Progenitor cell of endocrine pancreas (in vitro differentiated cells): ENCODE results near the gene FHAD1. TPM values are rescaled to one million over a fixed set of nuclear protein-coding genes. Genes with fewer than 3 reads are reported as not detected.

Experiments
- DNase-seq: peaks from one replicate; pipeline ENCODE4 v3.0.0; 2021; ENCODE audit warnings: low spot score; ENCODE audit not compliant: unreplicated experiment
- H3K27ac Mint-ChIP-seq: 2 replicates; pipeline ENCODE4 v1.8.0; 2021; ENCODE audit warnings: mild to moderate bottlenecking, moderate library complexity, mixed read lengths
- H3K27me3 Mint-ChIP-seq: 2 replicates; pipeline ENCODE4 v1.8.0; 2021; ENCODE audit warnings: mixed read lengths
- H3K36me3 Mint-ChIP-seq: 2 replicates; pipeline ENCODE4 v1.8.0; 2022; ENCODE audit warnings: mixed read lengths; ENCODE audit not compliant: insufficient read depth
- H3K4me1 Mint-ChIP-seq: 2 replicates; pipeline ENCODE4 v1.8.0; 2021; ENCODE audit warnings: low read depth, mixed read lengths
- H3K4me3 Mint-ChIP-seq: 2 replicates; pipeline ENCODE4 v1.8.0; 2021; ENCODE audit warnings: low read depth, mild to moderate bottlenecking, moderate library complexity, mixed read lengths
- H3K9me3 Mint-ChIP-seq: 2 replicates; pipeline ENCODE4 v1.8.0; 2021; ENCODE audit warnings: low read depth, mixed read lengths
- CTCF ChIP-seq: fragments of 200-600 bp; sonication (generic); IDR thresholded peaks from one replicate; pipeline ENCODE4 v1.5.0; 2021; ENCODE audit warnings: antibody characterized with exemption, mild to moderate bottlenecking; ENCODE audit not compliant: unreplicated experiment
- total RNA-seq: library from RNA; stranded (reverse); gene quantifications from 2 replicates; pipeline ENCODE4 v1.2.1, GENCODE V29; 2021

FHAD1 gene
- total RNA-seq, 1 donor from 2014 or later: 5.0 TPM

- H3K27ac Mint-ChIP-seq: no peak overlapping the region
- H3K36me3 Mint-ChIP-seq: peaks cover 2% of the 10 kb centered on the region
- H3K9me3 Mint-ChIP-seq: no peaks in the 10 kb centered on the region
- H3K4me1 Mint-ChIP-seq: no peaks in the 10 kb centered on the region
- TF ChIP-seq CTCF: no peak
- no peak overlapping the region for H3K4me3 Mint-ChIP-seq
- peaks cover 4% of the 10 kb centered on the region for H3K27me3 Mint-ChIP-seq
- DNase-seq: no peak
Measured at GRCh38 chr1:15224974-15225373, 22.0 kb upstream of the FHAD1 start.

- Mint-ChIP-seq H3K9me3 (no peaks in the 10 kb centered on the region), H3K36me3 (no peaks in the 10 kb centered on the region), H3K4me1 (no peaks in the 10 kb centered on the region), H3K27ac (no peak overlapping the region), H3K4me3 (no peak overlapping the region), H3K27me3 (peaks cover 4% of the 10 kb centered on the region)
- no peak for DNase-seq
- no peak for TF ChIP-seq CTCF
Measured at GRCh38 chr1:15225461-15225860, 21.6 kb upstream of the FHAD1 start.

GRCh38 chr1:15226388-15227255 is 20.4 kb upstream of the FHAD1 start:
- Mint-ChIP-seq H3K36me3 (no peaks in the 10 kb centered on the region), H3K4me3 (no peak overlapping the region), H3K4me1 (no peaks in the 10 kb centered on the region), H3K27me3 (peaks cover 4% of the 10 kb centered on the region), H3K9me3 (no peaks in the 10 kb centered on the region), H3K27ac (no peak overlapping the region)
- DNase-seq: no peak
- no peak for TF ChIP-seq CTCF

- no peak for TF ChIP-seq CTCF
- Mint-ChIP-seq H3K4me1 (no peaks in the 10 kb centered on the region), H3K4me3 (no peak overlapping the region), H3K9me3 (no peaks in the 10 kb centered on the region), H3K27ac (no peak overlapping the region), H3K36me3 (no peaks in the 10 kb centered on the region), H3K27me3 (peaks cover 4% of the 10 kb centered on the region)
- DNase-seq: no peak
Measured at GRCh38 chr1:15229707-15230131, 17.3 kb upstream of the FHAD1 start.

- H3K36me3 Mint-ChIP-seq: no peaks in the 10 kb centered on the region
- no peaks in the 10 kb centered on the region for H3K9me3 Mint-ChIP-seq
- no peak overlapping the region for H3K4me3 Mint-ChIP-seq
- DNase-seq: no peak
- H3K27me3 Mint-ChIP-seq: peaks cover 1% of the 10 kb centered on the region
- no peak overlapping the region for H3K27ac Mint-ChIP-seq
- no peak for TF ChIP-seq CTCF
- H3K4me1 Mint-ChIP-seq: no peaks in the 10 kb centered on the region
Measured at GRCh38 chr1:15231714-15232201, 15.3 kb upstream of the FHAD1 start.
